Measurements from ENCODE around the gene F2RL3.
"Not testable (repeated sequence)": the region's sequence is repeated elsewhere in the genome, so short reads cannot be mapped to it uniquely, and the experiment has no call there.

The F2RL3 gene

DNA sequence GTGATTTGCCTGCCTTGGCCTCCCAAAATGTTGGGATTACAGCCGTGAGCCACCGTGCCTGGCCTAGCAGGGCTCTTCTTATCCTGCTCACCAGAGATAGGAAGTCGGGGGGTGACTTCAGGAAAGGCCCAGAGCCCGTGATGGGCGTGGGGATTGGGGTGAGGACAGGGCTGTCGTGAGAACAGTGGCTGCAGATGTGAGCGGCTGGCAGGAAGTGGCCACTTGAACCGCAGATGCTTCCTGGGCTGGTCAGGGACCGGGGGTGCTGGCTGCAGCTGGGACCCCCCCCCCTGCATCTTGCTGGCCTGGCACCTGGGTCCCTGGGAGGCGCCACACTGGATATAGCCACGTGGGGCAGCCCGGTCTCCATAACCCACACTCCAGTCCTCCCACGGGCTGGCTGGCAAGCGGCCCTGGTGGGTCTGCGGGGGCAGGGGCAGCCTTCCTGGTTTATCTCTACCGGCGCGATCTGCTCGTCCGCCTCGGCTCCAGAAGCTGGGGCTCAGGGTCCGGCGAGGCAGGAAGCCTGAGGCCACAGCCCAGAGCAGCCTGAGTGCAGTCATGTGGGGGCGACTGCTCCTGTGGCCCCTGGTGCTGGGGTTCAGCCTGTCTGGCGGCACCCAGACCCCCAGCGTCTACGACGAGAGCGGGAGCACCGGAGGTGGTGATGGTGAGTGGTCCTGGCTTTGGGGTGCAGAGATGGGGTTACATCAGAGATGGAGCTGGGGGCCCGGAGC is at the start of gene F2RL3:
F2RL3 (plus strand) TSS at position 371 of the 737 bp plus-strand sequence; CDS start at position 562, 191 bp downstream.
- DNase-seq (ENCODE audit: low spot score) = no peak

DNA sequence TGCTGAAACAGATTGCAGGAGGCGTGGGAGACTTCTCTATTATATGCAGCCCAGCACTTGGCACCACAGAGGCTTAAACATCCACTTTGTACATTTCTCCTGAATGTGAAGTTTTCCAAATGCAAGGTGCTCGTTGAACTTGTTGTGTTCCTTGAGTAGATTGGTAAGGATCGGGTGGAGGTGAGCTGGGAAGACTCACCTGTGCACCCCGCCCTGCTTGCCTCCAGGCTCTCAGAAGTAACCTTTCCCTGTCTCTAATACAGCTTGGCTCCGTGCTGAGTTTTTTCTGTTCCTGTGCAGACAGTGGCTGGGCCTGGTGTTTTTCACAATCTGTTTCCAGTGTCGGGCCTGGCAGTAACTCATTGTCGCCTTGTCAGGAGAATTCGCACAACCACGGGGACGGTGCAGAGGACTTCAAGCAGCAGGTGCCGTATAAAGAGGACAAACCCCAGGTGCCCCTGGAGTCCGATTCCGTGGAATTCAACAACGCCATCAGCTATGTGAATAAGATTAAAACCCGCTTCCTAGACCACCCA is 47.3 kb upstream of the F2RL3 start:
- no peak for DNase-seq (ENCODE audit: low spot score)

DNA sequence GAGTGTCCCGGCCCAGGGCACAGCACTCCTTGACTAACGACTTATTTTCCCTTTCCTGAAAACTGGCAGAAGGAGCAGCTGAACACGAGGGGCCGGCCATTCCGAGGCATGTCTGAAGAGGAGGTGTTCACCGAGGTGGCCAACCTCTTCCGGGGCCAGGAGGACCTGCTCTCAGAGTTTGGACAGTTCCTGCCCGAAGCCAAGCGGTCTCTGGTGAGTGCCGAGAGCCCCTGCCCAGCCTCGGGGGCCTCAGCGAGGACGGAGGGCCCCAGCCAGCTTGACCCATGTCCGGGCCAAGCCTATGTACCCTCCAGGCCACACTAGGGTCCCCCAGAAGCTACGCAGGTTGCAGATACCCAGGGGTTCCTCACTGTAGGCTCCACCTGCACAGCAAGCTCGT is 41.9 kb upstream of the F2RL3 start:
- no peak for DNase-seq (ENCODE audit: low spot score)

DNA sequence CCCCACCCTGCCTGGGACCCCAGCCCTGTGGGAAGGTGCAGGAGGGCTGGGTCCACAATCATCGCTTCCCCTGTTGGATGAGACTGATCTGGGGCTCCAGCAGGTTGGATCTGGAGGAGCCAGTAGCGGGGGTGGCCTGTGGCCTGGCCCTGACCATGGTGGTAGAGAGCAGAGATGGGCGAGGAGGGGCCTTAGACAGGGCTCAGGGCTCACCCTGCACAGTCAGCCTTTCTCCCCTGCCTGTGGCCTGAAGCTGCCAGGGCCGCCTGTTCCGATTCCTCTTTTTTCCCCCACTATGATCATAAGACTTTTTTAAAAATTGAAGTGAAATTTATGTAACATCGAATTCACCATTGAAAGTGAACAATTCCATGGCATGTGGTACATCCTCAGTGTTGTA is 41.4 kb upstream of the F2RL3 start:
- no peak for DNase-seq (ENCODE audit: low spot score)

DNA sequence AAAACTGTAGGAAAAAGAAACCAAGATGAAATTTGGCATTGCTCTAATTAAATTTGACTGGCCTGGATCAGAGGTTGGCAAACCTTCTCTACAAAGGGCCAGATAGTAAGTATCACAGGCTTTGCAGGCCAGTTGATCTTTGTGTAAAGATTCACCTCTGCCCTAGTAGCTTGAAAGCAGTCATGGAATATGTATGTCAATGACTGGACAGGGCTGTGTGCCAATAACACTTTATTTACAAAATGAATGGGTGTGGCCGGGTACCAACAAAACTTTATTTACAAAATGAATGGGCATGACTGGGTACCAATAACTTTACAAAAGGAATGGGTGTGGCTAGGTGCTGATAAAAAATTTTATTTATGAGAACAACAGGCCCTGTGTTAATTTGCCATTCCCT is 39.6 kb upstream of the F2RL3 start:
- no peak for DNase-seq (ENCODE audit: low spot score)

DNA sequence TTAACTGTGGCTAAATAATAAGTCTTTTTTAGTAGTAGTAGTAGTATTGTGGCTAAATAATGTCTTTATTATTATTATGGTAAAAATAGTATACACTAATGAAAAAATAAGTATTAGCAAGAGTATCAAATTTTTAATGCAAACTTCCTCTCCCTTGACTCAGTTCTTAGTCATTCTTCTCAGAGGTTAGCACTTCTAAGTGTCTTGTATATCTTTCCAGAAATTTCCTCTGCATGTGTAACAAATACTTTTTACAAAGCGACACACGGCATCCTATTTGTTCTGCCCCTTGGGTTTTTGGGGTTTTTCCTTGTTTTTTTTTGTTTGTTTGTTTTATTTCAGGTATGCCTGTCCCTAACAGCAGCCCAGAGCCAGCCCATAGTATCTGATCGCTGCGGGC is 38.7 kb upstream of the F2RL3 start:
- DNase-seq (ENCODE audit: low spot score) = no peak

DNA sequence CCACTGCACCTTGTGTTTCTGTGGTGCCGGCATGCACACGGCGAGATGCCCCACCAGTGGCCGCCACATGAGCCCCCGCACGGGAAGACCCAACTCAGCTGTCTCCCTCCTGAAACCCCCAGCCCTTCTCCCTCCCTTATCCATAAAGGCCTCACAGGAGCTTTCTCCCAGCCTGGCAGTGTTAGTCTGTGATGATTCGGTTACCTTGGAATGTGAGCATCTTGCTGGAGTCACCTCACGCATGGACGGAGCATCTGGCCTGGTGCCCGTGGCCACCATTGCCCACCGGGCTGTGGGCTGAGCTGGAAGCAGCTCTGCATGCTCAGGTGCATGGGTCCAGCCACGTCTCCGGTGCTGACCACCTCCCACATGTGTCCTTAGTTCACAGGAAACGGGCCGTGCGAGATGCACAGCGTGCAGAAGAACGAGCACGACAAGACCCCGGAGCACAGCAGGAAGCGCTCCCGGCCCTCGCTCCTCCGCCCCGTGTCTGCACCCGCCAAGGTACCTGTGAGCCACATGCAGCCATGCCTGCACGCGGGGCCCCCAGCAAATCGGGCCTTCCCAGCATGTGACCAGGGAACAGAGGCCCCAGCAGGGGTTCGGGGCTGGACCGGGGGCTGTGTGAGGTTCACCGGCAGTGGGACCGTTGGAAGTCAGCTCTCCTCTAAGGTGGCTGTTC is 37.6 kb upstream of the F2RL3 start:
- no peak for DNase-seq (ENCODE audit: low spot score)

DNA sequence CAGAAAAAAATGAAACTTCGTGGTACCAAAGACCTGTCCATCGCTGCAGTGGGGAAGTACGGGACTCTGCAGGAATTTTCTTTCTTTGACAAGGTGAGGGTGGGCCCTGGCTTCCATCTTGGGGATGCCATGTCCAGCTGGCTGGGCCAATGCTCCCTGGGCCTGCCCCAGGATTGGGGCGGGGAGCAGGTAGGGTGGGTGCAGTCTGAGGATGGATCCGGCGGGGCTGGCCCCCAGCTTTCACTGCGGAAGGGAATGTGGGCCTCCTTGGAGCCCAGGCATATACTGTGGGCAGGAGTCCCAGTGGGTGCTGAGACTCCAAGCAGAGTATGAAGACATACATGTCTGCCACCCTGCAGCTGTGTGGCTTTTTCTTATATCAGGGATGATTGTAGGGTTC is 35.7 kb upstream of the F2RL3 start:
- no peak for DNase-seq (ENCODE audit: low spot score)

DNA sequence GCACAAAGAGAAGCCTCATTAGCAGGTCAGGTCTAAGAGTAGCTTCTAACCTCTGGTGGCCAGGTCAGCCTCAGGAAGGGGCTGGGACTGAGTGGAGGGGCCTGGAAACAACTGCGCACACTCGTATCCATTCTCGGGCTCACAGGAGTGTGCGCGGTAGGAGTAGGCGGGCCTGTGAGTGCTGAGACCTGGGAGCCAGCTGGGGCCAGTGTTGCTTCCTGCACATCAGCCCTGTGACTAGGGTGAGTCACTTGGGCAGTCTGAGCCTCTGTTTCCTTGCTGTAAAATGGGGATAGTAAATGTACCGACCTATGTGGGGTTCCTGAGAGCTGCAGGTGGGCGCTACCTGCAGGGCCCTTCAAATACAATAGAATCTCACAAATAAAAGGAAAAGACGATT is 32.7 kb upstream of the F2RL3 start:
- no peak for DNase-seq (ENCODE audit: low spot score)

DNA sequence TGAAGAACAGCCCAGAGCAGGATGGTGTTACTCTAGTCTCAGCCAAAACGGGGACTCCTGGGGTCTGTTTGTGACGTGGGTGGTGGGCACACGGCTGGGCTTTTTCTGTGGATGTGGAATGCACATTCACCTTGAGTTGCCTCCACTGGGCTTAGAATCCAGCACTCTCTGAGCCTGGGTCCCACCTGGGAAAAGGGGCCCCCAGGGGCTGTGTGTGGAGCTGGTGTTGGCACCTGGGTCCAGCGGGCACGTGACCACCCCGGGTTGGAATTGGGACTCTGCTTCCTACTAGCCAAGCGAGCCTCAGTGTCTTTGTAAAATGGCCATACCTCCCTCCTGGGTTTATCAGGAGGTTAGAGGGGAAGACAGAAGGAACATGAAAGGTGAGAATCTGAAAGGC is 29.2 kb upstream of the F2RL3 start:
- no peak for DNase-seq (ENCODE audit: low spot score)

DNA sequence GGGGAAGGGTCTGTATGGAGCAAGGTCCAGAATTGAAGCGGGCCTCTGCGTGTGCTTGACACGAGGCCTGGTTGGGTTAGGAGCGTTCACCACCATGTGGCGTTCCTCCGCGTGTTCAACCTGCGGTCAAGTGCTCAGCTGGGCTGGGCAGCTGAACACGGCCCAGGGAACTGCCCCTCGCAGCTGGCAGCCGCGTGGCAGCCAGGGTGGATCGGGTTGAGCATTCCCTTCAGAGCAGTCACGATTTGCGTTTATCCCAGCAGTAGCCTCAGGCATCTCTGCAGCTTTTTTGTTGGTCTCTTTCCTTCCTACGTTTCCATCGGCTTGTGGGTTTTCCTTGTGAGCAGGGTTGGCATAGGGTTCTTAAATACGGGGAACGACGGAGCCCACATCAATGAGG is 28.7 kb upstream of the F2RL3 start:
- DNase-seq (ENCODE audit: low spot score) = no peak

DNA sequence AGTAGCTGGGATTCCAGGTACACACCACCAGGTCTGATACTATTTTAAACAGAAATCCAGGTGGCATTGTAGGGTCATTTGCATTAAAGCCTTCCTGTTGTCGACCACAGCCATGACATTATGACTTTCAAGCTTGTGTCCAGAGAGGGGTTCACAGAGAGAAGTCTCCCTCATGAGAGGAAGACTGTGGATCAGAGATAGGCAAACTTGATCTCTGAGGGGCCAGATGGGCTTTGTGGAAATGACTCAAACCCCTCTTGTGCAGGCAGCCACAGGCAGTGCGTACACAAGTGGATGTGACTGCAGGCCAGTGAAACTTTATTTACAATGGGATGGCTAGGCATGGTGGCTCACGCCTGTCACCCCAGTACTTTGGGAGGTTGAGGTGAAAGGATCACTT is 27.8 kb upstream of the F2RL3 start:
- DNase-seq (ENCODE audit: low spot score) = no peak

DNA sequence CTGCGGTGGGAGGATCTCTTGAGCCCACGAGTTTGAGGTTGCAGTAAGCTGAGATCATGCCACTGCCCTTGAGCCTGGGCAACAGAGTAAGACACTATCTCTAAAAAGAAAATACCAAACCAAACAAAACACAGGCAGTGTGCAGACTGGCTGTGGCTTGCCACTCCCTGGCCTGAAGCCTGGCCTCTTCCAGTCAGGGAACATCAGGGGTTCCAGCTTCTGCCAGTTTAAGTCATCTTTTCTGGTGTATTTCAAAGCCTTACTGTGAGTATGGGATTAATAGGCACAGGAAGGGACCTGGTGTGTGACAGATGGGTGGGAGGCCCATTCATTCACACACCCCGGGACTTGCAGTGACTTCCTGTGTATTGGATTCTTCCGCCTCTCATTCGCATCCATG is 27.0 kb upstream of the F2RL3 start:
- DNase-seq (ENCODE audit: low spot score) = no peak

DNA sequence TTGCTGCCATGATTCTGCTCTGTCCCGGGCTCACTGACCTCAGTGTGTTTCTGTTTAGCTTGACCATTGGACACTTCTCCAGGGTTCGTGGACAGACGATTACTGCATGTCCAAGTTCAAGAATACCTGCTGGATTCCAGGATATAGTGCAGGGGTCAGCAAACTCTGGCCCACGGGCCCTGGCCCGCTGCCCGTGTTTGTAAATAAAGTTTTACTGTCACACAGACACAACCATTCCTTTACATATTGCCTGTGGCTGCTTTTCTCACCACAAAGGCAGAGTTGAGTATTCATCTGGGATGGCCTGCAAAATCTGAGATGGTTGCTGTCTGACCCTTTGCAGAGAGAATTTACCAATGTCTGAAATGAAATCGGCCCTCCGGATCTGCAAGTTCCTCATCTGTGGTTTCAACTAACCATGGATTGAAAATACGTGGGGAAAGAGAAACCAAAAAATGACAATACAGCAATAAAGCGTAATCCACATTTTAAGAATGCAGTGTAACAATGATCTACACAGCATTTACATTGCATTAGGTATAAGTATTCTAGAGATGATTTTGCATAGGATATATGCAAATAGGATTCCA is 25.9 kb upstream of the F2RL3 start:
- no peak for DNase-seq (ENCODE audit: low spot score)

DNA sequence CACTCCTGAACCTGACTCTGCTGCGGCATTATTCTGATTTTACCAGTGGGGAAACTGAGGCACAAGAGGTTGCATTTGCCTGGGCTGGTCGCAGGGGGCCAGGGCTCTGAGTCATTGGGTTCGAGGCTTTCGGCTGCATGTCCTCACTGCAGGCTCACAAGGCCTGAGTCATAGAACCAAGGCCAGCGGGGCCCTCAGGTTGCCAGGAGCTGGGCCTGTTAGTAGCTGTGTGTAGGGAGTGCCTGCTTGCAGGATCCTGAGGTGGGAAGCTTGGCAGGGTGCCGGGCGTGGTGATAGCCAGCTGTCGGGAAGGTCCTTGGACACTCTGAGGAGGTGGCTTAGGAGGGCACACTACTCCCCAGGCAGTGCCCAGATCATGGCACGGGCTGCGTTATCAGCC is 21.6 kb upstream of the F2RL3 start:
- DNase-seq (ENCODE audit: low spot score) = no peak

DNA sequence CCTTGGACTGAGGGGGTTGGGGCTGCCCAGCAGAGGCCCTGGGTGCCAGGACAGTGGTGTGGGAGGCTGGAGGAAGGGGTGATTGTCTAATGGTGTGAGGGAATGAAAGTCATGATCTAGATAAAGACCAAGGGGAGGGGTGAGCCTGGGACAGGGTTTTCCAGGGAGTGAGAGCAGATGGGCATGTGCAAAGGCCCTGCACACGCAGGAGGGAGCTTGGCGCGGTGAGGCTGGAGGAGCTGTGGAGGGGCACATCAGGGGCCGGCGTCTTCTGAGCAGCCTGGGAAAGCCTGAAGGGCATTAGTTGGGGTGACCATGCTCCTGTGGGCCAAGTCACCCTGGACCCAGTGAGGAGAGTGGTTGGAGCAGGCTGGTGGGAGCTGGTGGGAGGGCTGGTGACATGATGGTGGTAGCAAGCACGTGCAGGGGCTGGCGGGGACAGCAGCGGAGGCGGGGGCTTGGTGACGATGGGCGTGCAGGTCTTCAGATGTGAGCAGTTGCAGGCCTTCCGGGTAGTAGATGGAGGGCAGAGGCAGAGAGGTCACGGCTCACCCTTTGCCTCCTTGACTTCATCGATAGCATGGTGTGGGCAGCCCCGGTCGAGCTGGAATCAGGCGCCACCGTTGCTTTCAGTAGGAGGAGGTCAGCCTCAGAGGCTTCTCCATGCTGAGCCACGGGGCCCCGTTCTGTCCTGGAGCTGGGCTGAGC is 20.2 kb upstream of the F2RL3 start:
- DNase-seq (ENCODE audit: low spot score) = no peak

DNA sequence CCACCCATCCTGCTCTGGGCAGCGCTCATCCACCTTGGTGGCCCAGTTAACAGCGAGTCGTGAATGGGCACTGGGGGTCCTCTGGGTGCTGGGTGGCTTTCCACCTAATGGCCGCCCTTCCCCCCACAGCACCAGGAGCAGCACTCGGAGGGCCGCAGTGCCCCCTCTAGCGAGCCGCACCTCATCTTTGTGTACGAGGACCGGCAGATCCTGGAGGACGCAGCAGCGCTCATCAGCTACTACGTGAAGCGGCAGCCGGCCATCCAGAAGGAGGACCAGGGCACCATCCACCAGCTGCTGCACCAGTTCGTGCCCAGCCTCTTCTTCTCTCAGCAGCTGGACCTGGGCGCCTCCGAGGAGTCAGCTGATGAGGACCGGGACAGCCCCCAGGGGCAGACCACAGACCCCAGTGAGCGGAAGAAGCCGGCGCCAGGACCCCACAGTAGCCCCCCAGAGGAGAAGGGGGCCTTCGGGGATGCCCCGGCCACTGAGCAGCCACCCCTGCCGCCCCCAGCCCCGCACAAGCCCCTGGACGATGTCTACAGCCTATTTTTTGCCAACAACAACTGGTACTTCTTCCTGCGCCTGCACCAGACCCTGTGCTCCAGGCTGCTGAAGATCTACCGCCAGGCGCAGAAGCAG is 19.3 kb upstream of the F2RL3 start:
- no peak for DNase-seq (ENCODE audit: low spot score)

DNA sequence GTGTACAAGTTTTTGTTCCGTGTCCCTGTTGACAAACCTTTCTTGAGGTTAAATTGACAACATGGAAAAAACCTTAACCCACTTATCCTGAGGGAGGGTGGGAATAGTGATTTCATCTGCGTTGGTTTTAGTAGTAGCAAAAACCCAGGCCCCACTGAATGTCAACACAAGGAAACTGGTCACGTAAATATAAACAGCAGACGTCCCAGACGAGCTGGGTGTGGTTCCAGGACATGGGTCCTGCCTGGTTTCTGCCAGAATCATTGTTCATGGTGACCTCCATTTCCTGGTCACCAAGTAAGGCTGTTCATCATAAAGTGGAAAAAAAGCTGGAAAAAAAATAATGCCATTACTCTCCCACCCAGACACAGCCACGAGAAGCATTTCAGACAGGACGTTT is 16.9 kb upstream of the F2RL3 start:
- DNase-seq (ENCODE audit: low spot score) = no peak

DNA sequence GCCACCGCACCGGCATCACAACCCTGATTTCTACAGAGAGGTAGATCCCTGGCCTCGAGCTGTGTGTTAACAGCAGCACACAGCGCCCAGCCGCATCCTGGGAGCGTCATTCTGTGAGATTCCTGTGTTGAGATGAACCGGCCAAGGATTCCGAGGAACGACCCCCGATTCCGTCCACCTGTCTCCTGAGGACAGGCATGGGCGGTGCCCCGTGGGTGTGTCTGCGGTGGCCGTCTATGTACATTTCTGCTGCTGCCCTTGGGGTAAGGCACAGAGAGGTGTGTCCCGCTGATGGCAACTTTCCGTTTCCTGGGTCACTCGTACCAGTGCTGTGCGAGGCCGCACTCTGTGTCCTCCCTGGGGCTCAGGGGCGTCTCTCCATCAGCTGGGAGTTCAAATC is 16.1 kb upstream of the F2RL3 start:
- DNase-seq (ENCODE audit: low spot score) = no peak

DNA sequence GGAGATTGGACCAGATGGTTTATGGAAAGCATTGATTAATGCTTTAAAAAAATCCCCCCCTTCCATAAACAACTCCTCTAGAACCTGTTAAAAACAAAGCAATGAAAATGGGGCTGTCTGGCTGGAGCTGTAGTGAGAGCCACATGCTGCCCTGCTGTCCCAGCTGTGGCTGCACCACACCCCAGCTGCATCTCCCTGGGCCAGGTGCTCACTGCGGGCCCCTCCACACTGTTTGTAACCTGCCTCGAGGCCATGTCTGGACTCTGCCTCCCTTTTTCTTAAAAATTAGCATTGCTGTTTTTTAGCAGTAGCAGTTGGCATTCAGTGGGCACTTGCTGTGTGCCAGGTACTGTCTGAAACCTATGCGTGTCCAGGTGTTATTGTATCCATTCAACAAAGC is 15.2 kb upstream of the F2RL3 start:
- no peak for DNase-seq (ENCODE audit: low spot score)

DNA sequence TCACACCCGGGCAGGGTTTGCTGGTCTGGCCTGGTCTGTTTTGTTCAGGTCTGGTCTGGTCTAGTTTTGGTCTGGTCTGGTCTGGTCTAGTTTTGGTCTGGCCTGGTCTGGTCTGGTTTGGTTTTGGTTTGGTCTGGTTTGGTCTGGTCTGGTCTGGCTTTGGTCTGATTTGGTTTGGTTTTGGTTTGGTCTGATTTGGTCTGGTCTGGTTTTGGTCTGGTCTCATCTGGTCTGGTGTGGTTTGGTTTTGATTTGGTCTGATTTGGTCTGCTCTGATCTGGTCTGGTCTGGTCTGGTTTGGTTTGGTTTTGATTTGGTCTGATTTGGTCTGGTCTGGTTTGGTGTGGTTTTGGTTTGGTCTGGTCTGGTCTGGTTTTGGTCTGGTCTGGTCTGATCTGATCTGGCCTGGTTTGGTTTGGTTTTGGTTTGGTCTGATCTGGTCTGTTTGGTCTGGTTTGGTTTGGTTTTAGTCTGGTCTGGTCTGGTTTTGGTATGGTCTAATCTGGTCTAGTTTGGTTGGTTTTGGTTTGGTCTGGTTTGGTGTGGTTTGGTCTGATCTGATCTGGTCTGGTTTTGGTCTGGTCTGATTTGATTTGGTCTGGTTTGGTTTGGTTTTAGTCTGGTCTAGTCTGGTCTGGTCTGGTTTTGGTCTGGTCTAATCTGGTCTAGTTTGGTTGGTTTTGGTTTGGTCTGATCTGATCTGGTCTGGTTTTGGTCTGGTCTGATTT is 14.4 kb upstream of the F2RL3 start:
- DNase-seq (ENCODE audit: low spot score) = no peak

DNA sequence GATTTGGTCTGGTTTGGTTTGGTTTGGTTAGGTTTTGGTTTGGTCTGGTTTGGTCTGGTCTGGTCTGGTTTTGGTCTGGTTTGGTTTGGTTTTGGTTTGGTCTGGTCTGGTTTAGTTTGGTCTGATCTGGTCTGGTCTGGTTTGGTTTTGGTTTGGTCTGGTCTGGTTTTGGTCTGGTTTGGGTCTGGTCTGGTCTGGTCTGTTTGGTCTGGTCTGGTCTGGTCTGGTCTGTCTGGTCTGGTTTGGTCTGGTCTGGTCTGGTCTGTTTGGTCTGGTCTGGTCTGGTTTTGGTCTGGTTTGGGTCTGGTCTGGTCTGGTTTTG is 13.9 kb upstream of the F2RL3 start:
- not testable (repeated sequence) for DNase-seq (ENCODE audit: low spot score)
